Astrocyte of the spinal cord (primary cell): ENCODE measurements around the gene KCNK5.

Source experiments
- DNase-seq: peaks from one replicate; pipeline ENCODE4 v3.0.0; 2011; ENCODE audit warnings: low read depth, low spot score
- H3K4me3 ChIP-seq: 2 replicates; pipeline ENCODE4 v1.5.1; 2011; ENCODE audit warnings: low read depth, mild to moderate bottlenecking, low read length, moderate library complexity
- in situ Hi-C: cut with HindIII; loops from 2 replicates; pipeline ENCODE4 v1.10.0; 2017; ENCODE audit warnings: low sequenced_read_pairs
- TF ChIP-seq, protein P1 (sequence below): IDR thresholded peaks from 2 replicates; pipeline ENCODE4 v1.5.1; 2012; ENCODE audit warnings: low read depth, mild to moderate bottlenecking, low read length, inconsistent platforms

The KCNK5 gene

DNA sequence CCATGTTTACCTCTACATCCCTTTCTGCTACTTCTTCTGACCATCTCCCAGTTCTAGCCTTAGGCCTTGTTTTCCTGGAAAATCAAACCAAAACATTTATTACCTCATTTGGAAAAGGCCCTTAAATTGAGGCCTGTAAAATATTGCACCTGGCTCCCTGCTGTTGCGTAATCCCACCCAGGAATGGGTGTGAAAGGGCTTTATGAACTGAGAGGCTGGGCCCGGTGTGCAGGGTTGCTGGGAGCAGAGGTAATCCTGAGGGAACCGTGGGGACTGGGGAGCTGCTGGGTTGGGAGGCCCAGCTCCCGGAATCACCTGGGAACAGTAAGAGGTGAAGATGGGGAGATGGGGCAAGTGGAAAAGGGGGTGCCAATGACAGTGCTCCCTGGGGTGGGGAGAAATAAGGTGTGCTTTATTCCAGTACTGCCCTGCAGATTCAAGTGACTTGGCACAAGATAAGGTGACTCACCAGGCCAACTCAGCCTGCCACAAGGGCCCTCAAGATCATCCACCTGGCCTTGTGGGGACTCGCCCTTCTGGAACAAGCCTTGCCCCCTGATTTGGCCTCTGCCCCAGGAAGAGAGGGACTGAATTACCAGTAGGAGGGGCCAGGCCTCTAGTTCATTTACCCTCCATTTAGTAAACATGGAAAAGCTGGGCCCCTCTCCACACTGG lies 44.2 kb downstream of the KCNK5 start:
- TF ChIP-seq, protein P1, sequence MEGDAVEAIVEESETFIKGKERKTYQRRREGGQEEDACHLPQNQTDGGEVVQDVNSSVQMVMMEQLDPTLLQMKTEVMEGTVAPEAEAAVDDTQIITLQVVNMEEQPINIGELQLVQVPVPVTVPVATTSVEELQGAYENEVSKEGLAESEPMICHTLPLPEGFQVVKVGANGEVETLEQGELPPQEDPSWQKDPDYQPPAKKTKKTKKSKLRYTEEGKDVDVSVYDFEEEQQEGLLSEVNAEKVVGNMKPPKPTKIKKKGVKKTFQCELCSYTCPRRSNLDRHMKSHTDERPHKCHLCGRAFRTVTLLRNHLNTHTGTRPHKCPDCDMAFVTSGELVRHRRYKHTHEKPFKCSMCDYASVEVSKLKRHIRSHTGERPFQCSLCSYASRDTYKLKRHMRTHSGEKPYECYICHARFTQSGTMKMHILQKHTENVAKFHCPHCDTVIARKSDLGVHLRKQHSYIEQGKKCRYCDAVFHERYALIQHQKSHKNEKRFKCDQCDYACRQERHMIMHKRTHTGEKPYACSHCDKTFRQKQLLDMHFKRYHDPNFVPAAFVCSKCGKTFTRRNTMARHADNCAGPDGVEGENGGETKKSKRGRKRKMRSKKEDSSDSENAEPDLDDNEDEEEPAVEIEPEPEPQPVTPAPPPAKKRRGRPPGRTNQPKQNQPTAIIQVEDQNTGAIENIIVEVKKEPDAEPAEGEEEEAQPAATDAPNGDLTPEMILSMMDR = no peak
- in situ Hi-C loops = no loop called here
- no peak overlapping the region for H3K4me3 ChIP-seq
- no peak for DNase-seq

DNA sequence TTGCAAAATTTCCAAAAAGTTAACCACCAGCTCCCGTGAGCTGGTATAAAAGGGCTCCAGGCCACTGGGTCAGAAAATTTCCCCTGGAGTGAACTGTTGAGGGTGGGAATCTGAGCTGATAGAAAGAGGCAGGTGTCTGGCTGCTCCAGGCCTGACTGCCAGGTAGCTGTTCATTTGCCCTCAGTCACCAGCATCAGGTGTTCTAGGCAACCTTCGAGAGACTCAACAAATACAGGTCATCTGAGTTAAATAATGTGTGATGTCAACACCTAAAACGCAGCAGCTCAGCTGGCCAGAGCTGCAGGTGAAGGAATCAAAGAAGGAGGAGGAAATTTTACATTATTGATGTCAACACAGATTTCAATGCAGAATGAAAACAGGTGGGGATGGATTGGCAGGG lies 46.7 kb downstream of the KCNK5 start:
- DNase-seq = no peak
- TF ChIP-seq, protein P1 = no peak
- H3K4me3 ChIP-seq = no peak overlapping the region
- in situ Hi-C loops = no loop called here

DNA sequence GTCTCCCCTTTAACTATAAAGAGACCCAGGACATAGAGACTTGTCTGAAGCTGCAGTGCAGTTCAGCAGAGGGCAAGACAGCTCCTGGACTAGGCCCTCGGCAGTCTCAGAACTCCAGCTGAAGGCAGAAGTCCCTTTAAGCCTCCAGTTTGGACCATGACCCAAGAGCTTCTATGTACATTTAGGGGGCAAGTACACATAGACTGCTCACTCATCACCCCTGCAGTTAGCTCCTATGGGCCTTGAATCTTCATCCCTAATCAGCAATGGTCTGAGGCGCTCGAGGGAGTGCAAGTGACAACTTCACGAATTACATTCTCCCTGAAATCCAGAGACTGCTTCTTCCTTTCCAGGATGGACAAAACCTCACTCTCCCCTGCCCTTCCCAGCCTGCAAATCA lies 47.4 kb downstream of the KCNK5 start:
- TF ChIP-seq, protein P1 = no peak
- DNase-seq = no peak
- no peak overlapping the region for H3K4me3 ChIP-seq
- in situ Hi-C loops = no loop called here

DNA sequence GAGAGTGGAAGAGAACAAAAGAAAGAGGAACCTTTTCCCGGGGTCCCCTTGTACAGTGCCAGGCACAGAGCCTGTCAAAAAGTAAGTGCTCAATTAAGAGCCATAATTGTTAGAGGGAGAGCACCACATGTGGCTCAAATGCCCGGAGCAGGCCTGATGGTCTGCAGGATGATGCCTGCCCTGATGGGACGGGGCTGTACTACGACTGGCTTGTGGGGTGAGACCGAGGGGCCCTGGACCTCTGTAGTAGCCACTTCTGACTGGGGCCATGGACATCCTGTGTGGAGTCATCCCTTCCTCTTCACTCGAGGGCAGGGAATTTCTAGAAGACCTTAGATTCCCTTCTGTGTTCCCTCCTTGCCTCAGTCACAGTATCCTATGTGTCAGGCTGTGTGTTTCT lies 47.9 kb downstream of the KCNK5 start:
- TF ChIP-seq, protein P1 = no peak
- DNase-seq = no peak
- H3K4me3 ChIP-seq = no peak overlapping the region
- in situ Hi-C loops = no loop called here

DNA sequence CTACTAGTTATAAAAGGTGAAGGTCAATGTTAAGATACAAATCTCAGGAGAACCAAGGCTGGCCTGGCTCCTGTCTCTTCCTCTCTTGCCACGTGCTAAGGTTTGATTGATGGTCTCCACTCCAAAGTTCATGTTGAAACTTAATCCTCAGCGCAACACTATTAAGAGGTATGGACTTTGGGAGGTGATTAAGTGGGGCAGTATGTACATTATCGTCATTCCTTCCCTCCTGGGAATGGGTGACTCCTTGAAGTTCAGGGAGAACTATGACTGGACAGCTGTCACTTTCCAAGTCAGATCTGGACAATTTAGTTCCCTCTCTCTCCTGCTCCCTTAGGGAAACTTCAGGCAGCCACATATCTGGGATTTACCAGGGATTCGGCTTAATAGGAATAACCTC lies 50.5 kb downstream of the KCNK5 start:
- in situ Hi-C loops = no loop called here
- no peak overlapping the region for H3K4me3 ChIP-seq
- TF ChIP-seq, protein P1 = no peak
- DNase-seq = no peak

DNA sequence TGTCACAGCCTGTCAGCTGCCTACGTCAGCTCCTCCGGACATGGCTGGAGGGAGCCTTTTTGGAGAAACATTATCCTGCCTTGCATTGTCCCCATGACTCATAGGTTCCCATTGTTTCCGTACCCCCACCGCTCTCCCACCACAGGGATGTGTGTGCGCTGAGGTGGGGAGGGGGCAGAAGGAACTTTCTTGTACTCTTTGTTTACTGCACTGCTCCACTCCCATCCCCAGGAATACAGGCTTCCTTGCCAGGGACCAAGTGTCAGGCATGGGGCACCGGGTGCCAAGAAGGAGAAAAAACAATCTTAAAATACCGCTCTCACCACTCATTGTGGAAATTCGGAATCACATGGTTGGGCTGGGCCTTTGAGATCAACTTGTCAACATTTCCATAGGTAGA lies 51.0 kb downstream of the KCNK5 start:
- no peak overlapping the region for H3K4me3 ChIP-seq
- TF ChIP-seq, protein P1 = no peak
- DNase-seq = no peak
- in situ Hi-C loops = no loop called here
